Suprapubic skin (tissue), 4 donors: ENCODE results near the gene CDKN2A.

Source experiments
- EP300 ChIP-seq: sonication (generic); formaldehyde crosslinking; IDR thresholded peaks from one replicate; pipeline ENCODE4 v1.6.1; 2017; ENCODE audit warnings: antibody characterized with exemption
- POLR2A ChIP-seq, 2 donors: fragments of 450-650 bp; IDR thresholded peaks; one replicate each; pipeline ENCODE4 v1.6.1; 2017; ENCODE audit warnings: antibody characterized with exemption in 2 of 2, mild to moderate bottlenecking in 2 of 2, moderate library complexity in 2 of 2
- POLR2AphosphoS5 ChIP-seq, 3 donors: sonication (generic); formaldehyde crosslinking; IDR thresholded peaks; one replicate each; pipeline ENCODE4 v1.6.1; 2017; ENCODE audit warnings: antibody characterized with exemption in 3 of 3

GRCh38 chr9:21996858-21997257 lies 2.7 kb upstream of the CDKN2A start:
- TF ChIP-seq POLR2AphosphoS5 (IDR thresholded peaks at IDR 0.05) (no peak), POLR2A (IDR thresholded peaks at IDR 0.05) (no peak), EP300 (no peak)
